ENCODE results near the gene OLFML3. TPM values are rescaled to one million over a fixed set of nuclear protein-coding genes. Genes with fewer than 3 reads are reported as not detected.

The OLFML3 gene
- total and polyA plus RNA-seq, 4 donors = 17.3 to 96.1 (median 20.1) TPM

GRCh38 chr1:113935970-113936369 is 43.3 kb upstream of the OLFML3 start:
- intact Hi-C loops (cut with DNase I) = no loop called here
- ATAC-seq (ENCODE audit: low FRiP score) (no peak), DNase-seq (no peak)
- no peaks in the 10 kb centered on the region for H3K27me3 ChIP-seq (ENCODE audit: control insufficient read depth in 1 of 2, insufficient read depth in 2 of 2, low read length in 1 of 2)
- 81 to 88% methylated on average over 1 of the region's 1 CpG for WGBS, 2 donors
- peaks cover 0 to 2% of the 10 kb centered on the region in 2 donors for H3K36me3 ChIP-seq (ENCODE audit: control insufficient read depth in 1 of 2, insufficient read depth in 2 of 2, low read length in 1 of 2)
- no peaks in the 10 kb centered on the region for H3K4me1 ChIP-seq (ENCODE audit: control insufficient read depth in 1 of 2, insufficient read depth in 2 of 2, low read length in 2 of 2)
- no peaks in the 10 kb centered on the region for H3K9me3 ChIP-seq (ENCODE audit: control insufficient read depth, low read length)
- no peak overlapping the region for H3K4me3 ChIP-seq (ENCODE audit: low read length in 2 of 2)
- H3K27ac ChIP-seq (ENCODE audit: low read depth in 1 of 2, low read length in 2 of 2) = no peak overlapping the region

- intact Hi-C loops (cut with DNase I) = no loop called here
- DNase-seq (no peak), ATAC-seq (ENCODE audit: low FRiP score) (no peak)
- WGBS, 2 donors = 86 to 87% methylated on average over 1 of the region's 1 CpG
- Histone ChIP-seq H3K4me1 (ENCODE audit: control insufficient read depth in 1 of 2, insufficient read depth in 2 of 2, low read length in 2 of 2) (no peaks in the 10 kb centered on the region), H3K27me3 (ENCODE audit: control insufficient read depth in 1 of 2, insufficient read depth in 2 of 2, low read length in 1 of 2) (no peaks in the 10 kb centered on the region), H3K4me3 (ENCODE audit: low read length in 2 of 2) (no peak overlapping the region), H3K36me3 (ENCODE audit: control insufficient read depth in 1 of 2, insufficient read depth in 2 of 2, low read length in 1 of 2) (peaks cover 0 to 3% of the 10 kb centered on the region in 2 donors), H3K9me3 (ENCODE audit: control insufficient read depth, low read length) (no peaks in the 10 kb centered on the region), H3K27ac (ENCODE audit: low read depth in 1 of 2, low read length in 2 of 2) (no peak overlapping the region)
Measured at GRCh38 chr1:113937146-113937545, 42.1 kb upstream of the OLFML3 start.

- Histone ChIP-seq H3K36me3 (ENCODE audit: control insufficient read depth in 1 of 2, insufficient read depth in 2 of 2, low read length in 1 of 2) (peaks cover 0 to 3% of the 10 kb centered on the region in 2 donors), H3K27ac (ENCODE audit: low read depth in 1 of 2, low read length in 2 of 2) (no peak overlapping the region), H3K27me3 (ENCODE audit: control insufficient read depth in 1 of 2, insufficient read depth in 2 of 2, low read length in 1 of 2) (no peaks in the 10 kb centered on the region), H3K9me3 (ENCODE audit: control insufficient read depth, low read length) (no peaks in the 10 kb centered on the region), H3K4me3 (ENCODE audit: low read length in 2 of 2) (no peak overlapping the region), H3K4me1 (ENCODE audit: control insufficient read depth in 1 of 2, insufficient read depth in 2 of 2, low read length in 2 of 2) (no peaks in the 10 kb centered on the region)
- 77 to 80% methylated on average over 5 of the region's 5 CpGs for WGBS, 2 donors
- intact Hi-C loops (cut with DNase I) = no loop called here
- no peak for DNase-seq
- no peak for ATAC-seq (ENCODE audit: low FRiP score)
Measured at GRCh38 chr1:113938192-113938591, 41.1 kb upstream of the OLFML3 start.

- DNase-seq (no peak), ATAC-seq (ENCODE audit: low FRiP score) (no peak)
- no peaks in the 10 kb centered on the region for H3K4me1 ChIP-seq (ENCODE audit: control insufficient read depth in 1 of 2, insufficient read depth in 2 of 2, low read length in 2 of 2)
- H3K27me3 ChIP-seq (ENCODE audit: control insufficient read depth in 1 of 2, insufficient read depth in 2 of 2, low read length in 1 of 2) = no peaks in the 10 kb centered on the region
- WGBS, 2 donors = 78 to 79% methylated on average over 16 of the region's 16 CpGs
- H3K9me3 ChIP-seq (ENCODE audit: control insufficient read depth, low read length) = no peaks in the 10 kb centered on the region
- H3K27ac ChIP-seq (ENCODE audit: low read depth in 1 of 2, low read length in 2 of 2) = no peak overlapping the region
- peaks cover 0 to 3% of the 10 kb centered on the region in 2 donors for H3K36me3 ChIP-seq (ENCODE audit: control insufficient read depth in 1 of 2, insufficient read depth in 2 of 2, low read length in 1 of 2)
- intact Hi-C loops (cut with DNase I) = no loop called here
- H3K4me3 ChIP-seq (ENCODE audit: low read length in 2 of 2) = no peak overlapping the region
Measured at GRCh38 chr1:113940365-113941244, 38.7 kb upstream of the OLFML3 start.

GRCh38 chr1:113941245-113941559 is 38.1 kb upstream of the OLFML3 start:
- 86 to 87% methylated on average over 7 of the region's 7 CpGs for WGBS, 2 donors
- H3K27ac ChIP-seq (ENCODE audit: low read depth in 1 of 2, low read length in 2 of 2) = no peak overlapping the region
- peaks cover 0 to 2% of the 10 kb centered on the region in 2 donors for H3K4me1 ChIP-seq (ENCODE audit: control insufficient read depth in 1 of 2, insufficient read depth in 2 of 2, low read length in 2 of 2)
- H3K36me3 ChIP-seq (ENCODE audit: control insufficient read depth in 1 of 2, insufficient read depth in 2 of 2, low read length in 1 of 2) = peaks cover 0 to 3% of the 10 kb centered on the region in 2 donors
- intact Hi-C loops (cut with DNase I) = no loop called here
- no peaks in the 10 kb centered on the region for H3K9me3 ChIP-seq (ENCODE audit: control insufficient read depth, low read length)
- no peak for DNase-seq
- H3K27me3 ChIP-seq (ENCODE audit: control insufficient read depth in 1 of 2, insufficient read depth in 2 of 2, low read length in 1 of 2) = no peaks in the 10 kb centered on the region
- H3K4me3 ChIP-seq (ENCODE audit: low read length in 2 of 2) = no peak overlapping the region
- ATAC-seq (ENCODE audit: low FRiP score) = no peak

- H3K27me3 ChIP-seq (ENCODE audit: control insufficient read depth in 1 of 2, insufficient read depth in 2 of 2, low read length in 1 of 2) = no peaks in the 10 kb centered on the region
- no peak overlapping the region for H3K4me3 ChIP-seq (ENCODE audit: low read length in 2 of 2)
- H3K36me3 ChIP-seq (ENCODE audit: control insufficient read depth in 1 of 2, insufficient read depth in 2 of 2, low read length in 1 of 2) = peaks cover 0 to 3% of the 10 kb centered on the region in 2 donors
Measured at GRCh38 chr1:113942527-113942926, 36.7 kb upstream of the OLFML3 start.

GRCh38 chr1:113943028-113943811 is 36.1 kb upstream of the OLFML3 start:
- DNase-seq (no peak), ATAC-seq (ENCODE audit: low FRiP score) (no peak)
- Histone ChIP-seq H3K9me3 (ENCODE audit: control insufficient read depth, low read length) (no peaks in the 10 kb centered on the region), H3K4me1 (ENCODE audit: control insufficient read depth in 1 of 2, insufficient read depth in 2 of 2, low read length in 2 of 2) (peaks cover 0 to 6% of the 10 kb centered on the region in 2 donors), H3K4me3 (ENCODE audit: low read length in 2 of 2) (no peak overlapping the region), H3K27ac (ENCODE audit: low read depth in 1 of 2, low read length in 2 of 2) (no peak overlapping the region), H3K27me3 (ENCODE audit: control insufficient read depth in 1 of 2, insufficient read depth in 2 of 2, low read length in 1 of 2) (no peaks in the 10 kb centered on the region), H3K36me3 (ENCODE audit: control insufficient read depth in 1 of 2, insufficient read depth in 2 of 2, low read length in 1 of 2) (peaks cover 0 to 3% of the 10 kb centered on the region in 2 donors)
- intact Hi-C loops (cut with DNase I) = no loop called here

More at GRCh38 chr1:113942527-113942926, 36.7 kb upstream of the OLFML3 start:
- Histone ChIP-seq H3K27ac (ENCODE audit: low read depth in 1 of 2, low read length in 2 of 2) (no peak overlapping the region), H3K9me3 (ENCODE audit: control insufficient read depth, low read length) (no peaks in the 10 kb centered on the region), H3K4me1 (ENCODE audit: control insufficient read depth in 1 of 2, insufficient read depth in 2 of 2, low read length in 2 of 2) (peaks cover 0 to 6% of the 10 kb centered on the region in 2 donors)
- ATAC-seq (ENCODE audit: low FRiP score) = no peak
- intact Hi-C loops (cut with DNase I) = no loop called here
- DNase-seq = no peak

GRCh38 chr1:113945329-113945728 is 33.9 kb upstream of the OLFML3 start:
- 97 to 98% methylated on average over 1 of the region's 1 CpG for WGBS, 2 donors
- Histone ChIP-seq H3K9me3 (ENCODE audit: control insufficient read depth, low read length) (no peaks in the 10 kb centered on the region), H3K36me3 (ENCODE audit: control insufficient read depth in 1 of 2, insufficient read depth in 2 of 2, low read length in 1 of 2) (peaks cover 0 to 3% of the 10 kb centered on the region in 2 donors), H3K4me3 (ENCODE audit: low read length in 2 of 2) (no peak overlapping the region), H3K27ac (ENCODE audit: low read depth in 1 of 2, low read length in 2 of 2) (no peak overlapping the region), H3K4me1 (ENCODE audit: control insufficient read depth in 1 of 2, insufficient read depth in 2 of 2, low read length in 2 of 2) (peaks cover 3 to 6% of the 10 kb centered on the region in 2 donors), H3K27me3 (ENCODE audit: control insufficient read depth in 1 of 2, insufficient read depth in 2 of 2, low read length in 1 of 2) (no peaks in the 10 kb centered on the region)
- intact Hi-C loops (cut with DNase I) = no loop called here
- DNase-seq = no peak
- ATAC-seq (ENCODE audit: low FRiP score) = no peak
